Kidney (tissue), 14 donors: ENCODE results near the gene TMX1. TPM values are rescaled to one million over a fixed set of nuclear protein-coding genes. Genes with fewer than 3 reads are reported as not detected.

ENCODE experiments used
- DNase-seq, 5 donors: peaks; one replicate each; pipeline ENCODE4 v3.0.0-alpha.2; 2013 to 2020
- FAIRE-seq: peaks from 2 replicates; lab custom pipeline; 2012; peaks lifted over from hg19 to GRCh38; lab: Jason Lieb, UNC
- H3K27ac ChIP-seq, 2 donors: one replicate each; pipeline ENCODE4 v1.7.0; 2013; ENCODE audit warnings: low read depth in 2 of 2, low read length in 2 of 2, inconsistent platforms in 1 of 2
- H3K27me3 ChIP-seq: one replicate; pipeline ENCODE4 v1.7.1; 2013; ENCODE audit warnings: low read length, inconsistent platforms; ENCODE audit not compliant: control insufficient read depth, insufficient read depth
- H3K36me3 ChIP-seq, 3 donors: one replicate each; pipeline versions ENCODE4 v1.7.0 to v1.7.1; 2013; ENCODE audit warnings: low read length in 3 of 3, control low read depth in 1 of 3, inconsistent platforms in 1 of 3; ENCODE audit not compliant: insufficient read depth in 3 of 3, control insufficient read depth in 2 of 3
- H3K4me1 ChIP-seq, 3 donors: one replicate each; pipeline versions ENCODE4 v1.7.0 to v1.7.1; 2013; ENCODE audit warnings: low read length in 3 of 3, inconsistent platforms in 1 of 3, low read depth in 1 of 3; ENCODE audit not compliant: control insufficient read depth in 2 of 3, insufficient read depth in 2 of 3
- H3K4me3 ChIP-seq, 3 donors: one replicate each; pipeline versions ENCODE4 v1.7.0 to v1.8.1; 2013; ENCODE audit warnings: low read length in 3 of 3, control low read depth in 1 of 3, inconsistent platforms in 1 of 3
- H3K9ac ChIP-seq, 3 donors: one replicate each; pipeline versions ENCODE4 v1.7.0 to v1.7.1; 2013; ENCODE audit warnings: low read length in 3 of 3, control low read depth in 1 of 3, inconsistent platforms in 1 of 3
- H3K9me3 ChIP-seq, 3 donors: one replicate each; pipeline versions ENCODE4 v1.7.0 to v1.7.1; 2013; ENCODE audit warnings: low read length in 3 of 3, control low read depth in 1 of 3, inconsistent platforms in 1 of 3; ENCODE audit not compliant: control insufficient read depth in 2 of 3, insufficient read depth in 1 of 3
- intact Hi-C: fragments of 100-400 bp; cut with DNase I; formaldehyde crosslinking; loops from one replicate; pipeline ENCODE4 v1.11.1; 2022
- polyA plus RNA-seq: library from polyadenylated mRNA; stranded (reverse); fragments of 350-450 nt; fragmentation: Illumina TruSeq; extraction: RNeasy Lipid Tissue Mini Kit (QIAGEN cat#74804); gene quantifications from one replicate; pipeline ENCODE4 v1.2.3, GENCODE V29; 2014; ENCODE audit warnings: low read depth, low replicate concordance; ENCODE audit not compliant: insufficient read depth
- total RNA-seq: library from RNA; stranded (reverse); fragmentation: NEBNext Ultra II Directional; extraction: Animal tissue kit (Norgen Biotek cat#: 25700); gene quantifications from one replicate; pipeline ENCODE4 v1.2.1, GENCODE V29; 2021
- TF ChIP-seq, protein P1 (sequence below): IDR thresholded peaks from 3 replicates; pipeline ENCODE4 v1.5.1; 2012; ENCODE audit warnings: mild to moderate bottlenecking, moderate library complexity, borderline replicate concordance; ENCODE audit not compliant: insufficient read depth; ENCODE audit errors: extremely low read depth
- donor health status: control.
- donor health status: control.
- donor health status: control.
- donor health status: control.
- donor health status: control.
- donor health status: DM: yes; HTN: yes; CAD: no.
- donor health status: Normal renal cell carcinoma (clear cell type).

The TMX1 gene
- total and polyA plus RNA-seq, 2 donors from 2014 or later: 12.3 to 31.6 TPM

DNA sequence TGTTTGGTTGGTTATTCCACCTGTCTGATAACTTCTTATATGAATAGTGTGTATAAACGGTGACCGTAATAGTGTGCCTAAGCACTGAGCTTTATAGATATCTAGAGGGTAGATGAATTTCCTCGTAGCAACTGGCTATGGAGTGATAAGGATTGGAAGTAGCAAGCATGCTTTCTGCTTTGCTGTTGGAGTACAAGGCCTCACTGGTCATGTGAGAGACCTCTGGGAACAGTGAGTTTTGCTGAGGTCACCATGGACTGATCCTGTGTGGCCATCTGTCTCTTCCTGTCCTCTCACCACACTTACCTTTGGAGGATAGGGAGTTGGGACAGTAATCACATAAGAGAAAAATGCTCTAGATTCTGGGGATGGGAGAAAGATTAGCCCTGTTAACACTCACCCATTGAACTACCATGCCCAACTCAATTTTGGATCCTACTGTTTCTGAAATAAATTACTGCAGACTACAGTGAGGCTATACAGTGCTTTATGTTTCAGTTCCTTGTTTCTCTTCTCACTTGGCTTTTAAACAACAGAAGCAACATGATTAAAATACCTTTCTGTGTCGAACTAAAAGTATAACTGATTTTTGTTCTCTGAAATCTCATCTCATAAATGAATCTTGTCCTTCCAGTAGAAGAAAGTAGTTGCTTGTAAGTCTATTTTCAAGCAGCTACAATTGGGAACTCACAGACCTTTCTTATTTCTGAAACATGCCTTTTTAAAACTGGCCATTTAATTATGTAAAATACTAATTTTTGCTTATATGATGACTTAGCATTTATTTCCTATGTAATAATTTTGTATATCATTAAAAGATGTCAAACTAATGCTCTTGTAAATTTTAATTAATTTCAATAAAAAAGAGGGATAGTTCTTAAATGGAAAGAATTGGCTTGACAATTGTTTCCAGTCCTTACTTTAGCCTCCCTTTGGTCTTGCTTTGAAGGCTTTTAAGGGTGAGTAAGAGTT, 8.3 kb downstream of the TMX1 start:
- Histone ChIP-seq H3K36me3 (peaks cover 5 to 15% (median 13%) of the 10 kb centered on the region in 3 donors), H3K9me3 (no peaks in the 10 kb centered on the region), H3K9ac (no peak overlapping the region), H3K4me3 (no peak overlapping the region), H3K4me1 (no peaks in the 10 kb centered on the region), H3K27ac (no peak overlapping the region), H3K27me3 (no peaks in the 10 kb centered on the region)
- TF ChIP-seq, protein P1, sequence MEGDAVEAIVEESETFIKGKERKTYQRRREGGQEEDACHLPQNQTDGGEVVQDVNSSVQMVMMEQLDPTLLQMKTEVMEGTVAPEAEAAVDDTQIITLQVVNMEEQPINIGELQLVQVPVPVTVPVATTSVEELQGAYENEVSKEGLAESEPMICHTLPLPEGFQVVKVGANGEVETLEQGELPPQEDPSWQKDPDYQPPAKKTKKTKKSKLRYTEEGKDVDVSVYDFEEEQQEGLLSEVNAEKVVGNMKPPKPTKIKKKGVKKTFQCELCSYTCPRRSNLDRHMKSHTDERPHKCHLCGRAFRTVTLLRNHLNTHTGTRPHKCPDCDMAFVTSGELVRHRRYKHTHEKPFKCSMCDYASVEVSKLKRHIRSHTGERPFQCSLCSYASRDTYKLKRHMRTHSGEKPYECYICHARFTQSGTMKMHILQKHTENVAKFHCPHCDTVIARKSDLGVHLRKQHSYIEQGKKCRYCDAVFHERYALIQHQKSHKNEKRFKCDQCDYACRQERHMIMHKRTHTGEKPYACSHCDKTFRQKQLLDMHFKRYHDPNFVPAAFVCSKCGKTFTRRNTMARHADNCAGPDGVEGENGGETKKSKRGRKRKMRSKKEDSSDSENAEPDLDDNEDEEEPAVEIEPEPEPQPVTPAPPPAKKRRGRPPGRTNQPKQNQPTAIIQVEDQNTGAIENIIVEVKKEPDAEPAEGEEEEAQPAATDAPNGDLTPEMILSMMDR: no peak
- FAIRE-seq (no peak), DNase-seq (no peak)
- intact Hi-C loops: no loop called here

DNA sequence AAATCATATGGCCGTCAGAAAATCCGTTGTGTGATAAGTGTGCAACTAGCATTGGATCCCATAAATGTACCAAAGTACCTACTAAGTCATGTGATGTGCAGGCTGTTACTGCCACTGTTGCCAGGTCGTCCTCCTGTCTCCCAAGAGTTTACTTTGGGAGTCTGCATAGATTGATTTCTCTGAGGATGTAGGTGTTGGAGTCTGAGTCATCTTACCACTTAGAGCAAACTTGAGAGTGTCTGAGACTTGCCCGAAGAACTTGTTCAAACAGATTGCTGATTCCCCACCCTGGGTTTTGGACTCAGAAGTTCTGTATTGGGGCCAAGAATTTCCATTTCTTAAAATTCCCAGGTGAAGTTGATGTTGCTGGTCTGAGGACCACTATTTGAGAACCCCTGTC, 11.4 kb downstream of the TMX1 start:
- TF ChIP-seq, protein P1: no peak
- Histone ChIP-seq H3K27me3 (no peaks in the 10 kb centered on the region), H3K27ac (no peak overlapping the region), H3K36me3 (peaks cover 5 to 13% (median 11%) of the 10 kb centered on the region in 3 donors), H3K4me3 (no peak overlapping the region), H3K4me1 (no peaks in the 10 kb centered on the region), H3K9me3 (no peaks in the 10 kb centered on the region), H3K9ac (no peak overlapping the region)
- intact Hi-C loops: no loop called here
- no peak for DNase-seq
- FAIRE-seq: no peak

DNA sequence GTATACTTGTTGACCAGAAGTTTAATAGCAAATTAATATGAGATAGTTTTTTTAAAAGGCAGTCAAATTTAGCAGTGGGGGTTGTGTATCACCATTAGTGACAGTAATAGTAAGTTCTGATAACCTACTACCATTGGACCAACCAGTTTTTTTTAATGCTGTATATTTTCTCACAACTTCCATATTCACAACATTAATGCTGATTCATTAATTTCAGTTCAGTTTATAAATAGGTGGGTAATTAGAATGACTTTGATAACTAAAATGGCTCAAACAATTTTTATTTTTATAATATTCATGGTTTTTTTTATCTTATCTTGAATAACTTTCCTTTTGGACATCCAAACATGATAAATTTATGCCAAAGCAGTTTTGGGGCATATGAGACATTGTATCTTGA, 13.8 kb downstream of the TMX1 start:
- Histone ChIP-seq H3K9me3 (peaks cover 0 to 2% (median 0%) of the 10 kb centered on the region in 3 donors), H3K9ac (no peak overlapping the region), H3K27ac (no peak overlapping the region), H3K4me3 (no peak overlapping the region), H3K36me3 (peaks cover 6 to 10% (median 6%) of the 10 kb centered on the region in 3 donors), H3K4me1 (no peaks in the 10 kb centered on the region), H3K27me3 (no peaks in the 10 kb centered on the region)
- no peak for FAIRE-seq
- intact Hi-C loops: no loop called here
- DNase-seq: no peak
- TF ChIP-seq, protein P1: no peak
